Measurements from ENCODE around the gene SMPD3.

GRCh38 chr16:68403704-68404103 is 44.6 kb downstream of the SMPD3 start:
- TF ChIP-seq POLR2A (IDR thresholded peaks at IDR 0.05): no peak
- TF ChIP-seq CTCF (IDR thresholded peaks at IDR 0.05 in 8 of 11, conservative IDR thresholded peaks at IDR 0.05 in 3 of 11): no peak

All from spleen (tissue), 7 donors.